GM12801 (cell line): Measurements from ENCODE around the gene RNF213.

ENCODE experiments used
- CTCF ChIP-seq: IDR thresholded peaks from one replicate; pipeline ENCODE4 v1.5.1; 2011; ENCODE audit warnings: control low read depth; ENCODE audit not compliant: insufficient read length; ENCODE audit errors: extremely low read depth

RNF213 gene

GRCh38 chr17:80438806-80439205 is 178.2 kb downstream of the RNF213 start:
- TF ChIP-seq CTCF = no peak

- TF ChIP-seq CTCF = no peak
Measured at GRCh38 chr17:80439499-80439898, 178.8 kb downstream of the RNF213 start.

- TF ChIP-seq CTCF = no peak
Measured at GRCh38 chr17:80441133-80441578, 180.5 kb downstream of the RNF213 start.

GRCh38 chr17:80441598-80442322 is 181.1 kb downstream of the RNF213 start:
- TF ChIP-seq CTCF = no peak

- TF ChIP-seq CTCF = no peak
Measured at GRCh38 chr17:80442323-80442659, 181.6 kb downstream of the RNF213 start.

GRCh38 chr17:80442764-80443163 is 182.1 kb downstream of the RNF213 start:
- no peak for TF ChIP-seq CTCF

- TF ChIP-seq CTCF = no peak
Measured at GRCh38 chr17:80443498-80443897, 182.8 kb downstream of the RNF213 start.
